Natural killer cell (primary cell): ENCODE results near the gene LCMT2. TPM values are rescaled to one million over a fixed set of nuclear protein-coding genes. Genes with fewer than 3 reads are reported as not detected.

Experiments used
- ATAC-seq, 3 donors: fragments of 150-1000 bp in 2 of 3; fragments of 200-7000 bp in 1 of 3; cut with Tn5 transposase; 1 replicate in 1 of 3; 2 replicates in 2 of 3; pipeline ENCODE4 v1.10.0; 2021; ENCODE audit warnings: mild to moderate bottlenecking in 2 of 3, moderate library complexity in 2 of 3
- DNase-seq, 2 donors: peaks; one replicate each; pipeline versions ENCODE4 v3.0.0 to v3.0.0-alpha.2; 2013 to 2021; ENCODE audit warnings: mixed read lengths in 1 of 2
- H3K27ac ChIP-seq: one replicate; pipeline ENCODE4 v1.5.1; 2013; ENCODE audit warnings: mild to moderate bottlenecking, low read length
- H3K27me3 ChIP-seq: one replicate; pipeline ENCODE4 v1.6.1; 2013; ENCODE audit warnings: low read length; ENCODE audit not compliant: control insufficient read depth, insufficient read depth
- H3K36me3 ChIP-seq: one replicate; pipeline ENCODE4 v1.6.1; 2013; ENCODE audit warnings: low read length; ENCODE audit not compliant: control insufficient read depth, insufficient read depth
- H3K4me1 ChIP-seq: one replicate; pipeline ENCODE4 v1.6.1; 2013; ENCODE audit warnings: low read length; ENCODE audit not compliant: control insufficient read depth, insufficient read depth
- H3K4me3 ChIP-seq: one replicate; pipeline ENCODE4 v1.5.1; 2013; ENCODE audit warnings: low read length
- H3K9me3 ChIP-seq: one replicate; pipeline ENCODE4 v1.6.1; 2013; ENCODE audit warnings: low read length; ENCODE audit not compliant: control insufficient read depth, insufficient read depth
- H3K27ac Mint-ChIP-seq, 2 donors: one replicate each; pipeline ENCODE4 v1.8.0; 2022; ENCODE audit warnings: mild to moderate bottlenecking in 2 of 2, mixed read lengths in 2 of 2, moderate library complexity in 1 of 2
- H3K27me3 Mint-ChIP-seq, 2 donors: one replicate each; pipeline ENCODE4 v1.8.0; 2022; ENCODE audit warnings: low read depth in 2 of 2, mixed read lengths in 2 of 2
- H3K36me3 Mint-ChIP-seq: one replicate; pipeline ENCODE4 v1.8.0; 2022; ENCODE audit warnings: mixed read lengths
- H3K4me1 Mint-ChIP-seq, 2 donors: one replicate each; pipeline ENCODE4 v1.8.0; 2022; ENCODE audit warnings: mixed read lengths in 2 of 2
- H3K4me3 Mint-ChIP-seq: one replicate; pipeline ENCODE4 v1.8.0; 2022; ENCODE audit warnings: mild to moderate bottlenecking, moderate library complexity, mixed read lengths
- H3K9me3 Mint-ChIP-seq, 2 donors: one replicate each; pipeline ENCODE4 v1.8.0; 2022; ENCODE audit warnings: mixed read lengths in 2 of 2
- WGBS: methylation state at CpG from one replicate; pipeline ENCODE4 v1.1.7; 2013; ENCODE audit warnings: missing lambda C conversion rate; ENCODE audit not compliant: insufficient coverage; 5-methylcytosine and 5-hydroxymethylcytosine counted together
- intact Hi-C: fragments of 100-400 bp; cut with micrococcal nuclease; formaldehyde crosslinking; loops from one replicate; pipeline ENCODE4 v1.14.2; 2022
- total RNA-seq, 4 donors: library from RNA; stranded (reverse); fragments of 120-200 nt in 1 of 4; gene quantifications; one replicate each; pipeline versions ENCODE4 v1.2.3 to v1.2.4, GENCODE V29; 2013 to 2022
- TF ChIP-seq, protein P1 (sequence below): fragments of 200-600 bp; IDR thresholded peaks from one replicate; pipeline ENCODE4 v1.8.0; 2022; ENCODE audit warnings: antibody characterized with exemption

Gene LCMT2
- total RNA-seq, 3 donors from 2014 or later (not counting 1 experiment from before 2014, with no cell fraction given) = 8.0 to 12.6 (median 10.2) TPM

DNA sequence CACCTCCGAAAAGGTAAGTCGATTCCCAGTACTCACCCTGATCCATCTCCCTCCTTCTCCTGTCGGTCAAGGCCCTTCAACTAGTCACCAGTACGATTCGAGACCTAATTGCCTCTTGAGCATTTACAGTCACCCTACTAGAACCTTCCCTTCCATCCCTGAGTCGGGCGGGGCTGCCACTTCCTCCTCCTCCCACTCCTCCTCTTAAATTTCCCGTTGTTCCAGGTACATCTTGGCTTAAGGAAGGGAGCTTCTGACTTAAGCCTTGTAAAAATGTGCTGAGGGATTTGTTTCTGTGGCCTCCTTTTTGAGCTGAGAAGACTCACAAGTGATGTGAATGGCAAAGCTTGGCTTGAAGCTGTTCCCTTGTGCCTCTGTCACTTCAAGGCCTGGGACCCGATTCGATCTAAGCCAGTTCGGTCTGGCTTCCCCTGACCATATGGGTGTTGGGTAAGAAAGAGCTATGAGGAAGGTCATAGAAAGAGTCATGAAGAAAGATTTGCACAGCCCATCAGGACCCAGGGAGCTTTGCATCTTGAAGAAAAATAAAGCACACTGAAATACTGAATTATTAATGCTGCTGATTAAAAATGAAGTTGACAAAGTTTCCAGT lies 28.1 kb downstream of the LCMT2 start, which contains the start of gene TGM7:
TGM7 (minus strand) TSS at position 51 of the 613 bp plus-strand sequence.
- Mint-ChIP-seq H3K36me3 (no peaks in the 10 kb centered on the region), H3K9me3 (no peaks in the 10 kb centered on the region), H3K27ac (no peak within 1 kb of the TSS), H3K4me3 (no peak within 1 kb of the TSS), H3K4me1 (no peaks in the 10 kb centered on the region), H3K27me3 (peaks cover 20 to 39% of the 10 kb centered on the region in 2 donors)
- TF ChIP-seq, protein P1, sequence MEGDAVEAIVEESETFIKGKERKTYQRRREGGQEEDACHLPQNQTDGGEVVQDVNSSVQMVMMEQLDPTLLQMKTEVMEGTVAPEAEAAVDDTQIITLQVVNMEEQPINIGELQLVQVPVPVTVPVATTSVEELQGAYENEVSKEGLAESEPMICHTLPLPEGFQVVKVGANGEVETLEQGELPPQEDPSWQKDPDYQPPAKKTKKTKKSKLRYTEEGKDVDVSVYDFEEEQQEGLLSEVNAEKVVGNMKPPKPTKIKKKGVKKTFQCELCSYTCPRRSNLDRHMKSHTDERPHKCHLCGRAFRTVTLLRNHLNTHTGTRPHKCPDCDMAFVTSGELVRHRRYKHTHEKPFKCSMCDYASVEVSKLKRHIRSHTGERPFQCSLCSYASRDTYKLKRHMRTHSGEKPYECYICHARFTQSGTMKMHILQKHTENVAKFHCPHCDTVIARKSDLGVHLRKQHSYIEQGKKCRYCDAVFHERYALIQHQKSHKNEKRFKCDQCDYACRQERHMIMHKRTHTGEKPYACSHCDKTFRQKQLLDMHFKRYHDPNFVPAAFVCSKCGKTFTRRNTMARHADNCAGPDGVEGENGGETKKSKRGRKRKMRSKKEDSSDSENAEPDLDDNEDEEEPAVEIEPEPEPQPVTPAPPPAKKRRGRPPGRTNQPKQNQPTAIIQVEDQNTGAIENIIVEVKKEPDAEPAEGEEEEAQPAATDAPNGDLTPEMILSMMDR = no peak
- H3K9me3 ChIP-seq = no peaks in the 10 kb centered on the region
- no peak within 1 kb of the TSS for H3K4me3 ChIP-seq
- intact Hi-C loops = no loop called here
- H3K36me3 ChIP-seq = no peaks in the 10 kb centered on the region
- DNase-seq (no peak), ATAC-seq (no peak)
- no peaks in the 10 kb centered on the region for H3K27me3 ChIP-seq
- no peak within 1 kb of the TSS for H3K27ac ChIP-seq
- H3K4me1 ChIP-seq = no peaks in the 10 kb centered on the region
- WGBS = 86% methylated on average over 10 of the region's 11 CpGs

DNA sequence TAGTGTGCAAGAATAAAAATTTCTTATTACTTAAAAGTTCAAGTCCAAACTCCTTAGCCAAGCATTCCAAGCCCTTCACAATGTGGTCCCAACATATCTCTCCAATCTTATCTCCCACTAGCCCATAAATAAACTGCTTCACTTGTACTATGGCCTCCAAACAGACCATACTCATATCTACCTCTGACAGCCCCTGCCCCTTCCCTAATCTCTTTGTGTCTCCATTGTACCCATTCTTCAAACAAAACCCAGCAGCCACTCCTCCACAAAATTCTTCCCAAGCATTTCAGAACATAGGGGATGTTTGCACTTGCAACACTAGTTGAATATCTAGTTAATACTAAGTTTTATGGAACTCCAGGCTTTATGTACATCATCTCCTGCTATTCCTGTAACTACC lies 30.5 kb downstream of the LCMT2 start:
- TF ChIP-seq, protein P1 = no peak
- H3K4me3 Mint-ChIP-seq = no peak overlapping the region
- no peaks in the 10 kb centered on the region for H3K4me1 ChIP-seq
- ATAC-seq (no peak), DNase-seq (no peak)
- H3K9me3 ChIP-seq = no peaks in the 10 kb centered on the region
- H3K9me3 Mint-ChIP-seq = no peaks in the 10 kb centered on the region
- H3K27me3 Mint-ChIP-seq = peaks cover 20 to 39% of the 10 kb centered on the region in 2 donors
- H3K27ac ChIP-seq = no peak overlapping the region
- H3K4me3 ChIP-seq = no peak overlapping the region
- intact Hi-C loops = no loop called here
- H3K27me3 ChIP-seq = no peaks in the 10 kb centered on the region
- H3K27ac Mint-ChIP-seq = no peak overlapping the region
- no peaks in the 10 kb centered on the region for H3K4me1 Mint-ChIP-seq
- H3K36me3 ChIP-seq = no peaks in the 10 kb centered on the region
- H3K36me3 Mint-ChIP-seq = no peaks in the 10 kb centered on the region

DNA sequence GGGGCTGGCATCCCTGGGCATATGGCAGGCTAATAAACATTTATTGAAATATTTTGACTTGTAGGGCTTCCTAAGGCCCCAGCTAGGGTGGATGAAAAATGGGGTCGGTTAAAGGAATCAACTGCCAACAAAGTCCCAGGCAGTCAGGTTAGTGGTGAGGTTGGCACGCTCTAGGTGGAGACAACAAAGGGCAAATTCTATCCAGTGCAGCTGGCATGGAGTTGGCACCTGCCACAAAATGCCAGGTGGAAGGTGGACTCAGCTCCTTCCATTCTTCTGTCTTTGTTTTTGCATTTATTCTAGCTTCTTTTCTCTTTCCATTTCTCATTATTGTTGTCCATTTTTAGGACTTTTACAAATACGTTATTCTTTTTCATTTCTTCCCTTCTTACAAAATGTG lies 31.0 kb downstream of the LCMT2 start:
- Mint-ChIP-seq H3K9me3 (no peaks in the 10 kb centered on the region), H3K27me3 (peaks cover 22 to 44% of the 10 kb centered on the region in 2 donors), H3K4me3 (no peak overlapping the region), H3K27ac (no peak overlapping the region), H3K36me3 (no peaks in the 10 kb centered on the region), H3K4me1 (no peaks in the 10 kb centered on the region)
- H3K4me1 ChIP-seq = no peaks in the 10 kb centered on the region
- ATAC-seq (no peak), DNase-seq (no peak)
- TF ChIP-seq, protein P1 = no peak
- H3K27me3 ChIP-seq = no peaks in the 10 kb centered on the region
- no peak overlapping the region for H3K4me3 ChIP-seq
- intact Hi-C loops = no loop called here
- 87% methylated on average over 2 of the region's 3 CpGs for WGBS
- no peaks in the 10 kb centered on the region for H3K36me3 ChIP-seq
- no peaks in the 10 kb centered on the region for H3K9me3 ChIP-seq
- no peak overlapping the region for H3K27ac ChIP-seq

DNA sequence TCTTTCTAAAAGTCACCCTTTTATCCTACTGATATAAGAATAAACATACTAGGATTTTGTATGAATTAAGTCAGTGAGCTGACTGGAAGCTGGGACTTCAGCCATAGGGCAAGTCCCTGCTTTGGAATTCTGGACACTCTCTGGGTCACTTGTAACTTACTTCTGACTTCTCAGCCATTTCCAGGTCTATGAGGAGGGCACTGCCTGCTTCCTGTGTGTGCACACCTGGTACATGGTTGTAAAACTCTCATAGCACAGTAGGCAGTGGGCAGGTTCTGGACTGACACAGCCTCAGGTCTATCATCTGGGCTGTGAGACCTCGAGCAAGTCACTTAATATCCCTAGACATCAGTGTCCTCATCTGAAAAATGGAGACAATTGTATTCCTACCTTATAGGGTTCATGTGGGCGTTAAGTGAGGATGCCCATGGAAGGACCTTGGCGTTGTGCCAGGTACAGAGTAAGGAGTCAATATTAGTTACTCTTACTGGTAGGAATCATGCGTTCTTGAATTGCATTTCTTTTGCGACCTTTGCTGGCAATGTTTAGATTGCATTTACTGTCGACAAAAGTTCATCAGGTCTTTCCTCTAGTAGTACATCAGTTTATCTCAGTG lies 36.2 kb downstream of the LCMT2 start:
- TF ChIP-seq, protein P1 = no peak
- DNase-seq (no peak), ATAC-seq (peak in 1 of 3 donors; percentile 5)
- WGBS = 88% methylated on average over 6 of the region's 6 CpGs
- Histone ChIP-seq H3K36me3 (no peaks in the 10 kb centered on the region), H3K9me3 (no peaks in the 10 kb centered on the region), H3K4me3 (no peak overlapping the region), H3K4me1 (peaks cover 4% of the 10 kb centered on the region), H3K27me3 (no peaks in the 10 kb centered on the region), H3K27ac (no peak overlapping the region)
- Mint-ChIP-seq H3K27ac (no peak overlapping the region), H3K4me1 (no peaks in the 10 kb centered on the region), H3K9me3 (no peaks in the 10 kb centered on the region), H3K36me3 (no peaks in the 10 kb centered on the region), H3K4me3 (no peak overlapping the region), H3K27me3 (peaks cover 30 to 65% of the 10 kb centered on the region in 2 donors)
- intact Hi-C loops = no loop called here
